Activated T-cell treated with anti-CD3 and anti-CD28 coated beads, Interleukin-2, amount 50 U/mL, for 1 hour (primary cell): ENCODE results near the gene MBNL1.

Experiments used
- DNase-seq: peaks from one replicate; pipeline ENCODE4 v3.0.0-alpha.2; 2020

The MBNL1 gene

GRCh38 chr3:152268555-152269055 is at the start of gene MBNL1:
Gene MBNL1 (plus strand): TSS chr3:152268929. CDS start chr3:152300194, 31,265 bp downstream.
- peak; percentile 84 for DNase-seq

- DNase-seq: no peak
Observed at GRCh38 chr3:152219216-152219615, 49.5 kb upstream of the MBNL1 start.

- DNase-seq: no peak
Observed at GRCh38 chr3:152219769-152220255, 48.9 kb upstream of the MBNL1 start.

GRCh38 chr3:152222327-152222726 is 46.4 kb upstream of the MBNL1 start:
- no peak for DNase-seq

- DNase-seq: no peak
Observed at GRCh38 chr3:152225201-152225600, 43.5 kb upstream of the MBNL1 start.

GRCh38 chr3:152226176-152226575 is 42.6 kb upstream of the MBNL1 start:
- no peak for DNase-seq

- DNase-seq: no peak
Observed at GRCh38 chr3:152227027-152227426, 41.7 kb upstream of the MBNL1 start.

GRCh38 chr3:152229692-152230091 is 39.0 kb upstream of the MBNL1 start:
- DNase-seq: no peak

GRCh38 chr3:152230370-152230769 is 38.4 kb upstream of the MBNL1 start:
- no peak for DNase-seq

- DNase-seq: no peak
Observed at GRCh38 chr3:152232001-152232400, 36.7 kb upstream of the MBNL1 start.

GRCh38 chr3:152232679-152233078 is 36.0 kb upstream of the MBNL1 start:
- DNase-seq: no peak

- no peak for DNase-seq
Observed at GRCh38 chr3:152234657-152235375, 33.9 kb upstream of the MBNL1 start.

- DNase-seq: no peak
Observed at GRCh38 chr3:152235709-152236298, 32.9 kb upstream of the MBNL1 start.

GRCh38 chr3:152236716-152237115 is 32.0 kb upstream of the MBNL1 start:
- DNase-seq: no peak

GRCh38 chr3:152241142-152242017 is 27.3 kb upstream of the MBNL1 start:
- DNase-seq: no peak

- no peak for DNase-seq
Observed at GRCh38 chr3:152243301-152243711, 25.4 kb upstream of the MBNL1 start.

GRCh38 chr3:152243721-152244516 is 24.8 kb upstream of the MBNL1 start:
- peak; percentile 49 for DNase-seq

GRCh38 chr3:152244517-152244888 is 24.2 kb upstream of the MBNL1 start:
- no peak for DNase-seq

- DNase-seq: no peak
Observed at GRCh38 chr3:152245498-152246170, 23.1 kb upstream of the MBNL1 start.

GRCh38 chr3:152251916-152252315 is 16.8 kb upstream of the MBNL1 start:
- no peak for DNase-seq

- no peak for DNase-seq
Observed at GRCh38 chr3:152252755-152253154, 16.0 kb upstream of the MBNL1 start.

GRCh38 chr3:152253514-152253913 is 15.2 kb upstream of the MBNL1 start:
- no peak for DNase-seq
